EL (cell line): ENCODE data around the gene PLPPR1.
"Not testable (repeated sequence)": the region's sequence is repeated elsewhere in the genome, so short reads cannot be mapped to it uniquely, and the experiment has no call there.

ENCODE experiments used
- DNase-seq: peaks from one replicate; pipeline ENCODE4 v3.0.0-alpha.2; 2016

Gene PLPPR1

DNA sequence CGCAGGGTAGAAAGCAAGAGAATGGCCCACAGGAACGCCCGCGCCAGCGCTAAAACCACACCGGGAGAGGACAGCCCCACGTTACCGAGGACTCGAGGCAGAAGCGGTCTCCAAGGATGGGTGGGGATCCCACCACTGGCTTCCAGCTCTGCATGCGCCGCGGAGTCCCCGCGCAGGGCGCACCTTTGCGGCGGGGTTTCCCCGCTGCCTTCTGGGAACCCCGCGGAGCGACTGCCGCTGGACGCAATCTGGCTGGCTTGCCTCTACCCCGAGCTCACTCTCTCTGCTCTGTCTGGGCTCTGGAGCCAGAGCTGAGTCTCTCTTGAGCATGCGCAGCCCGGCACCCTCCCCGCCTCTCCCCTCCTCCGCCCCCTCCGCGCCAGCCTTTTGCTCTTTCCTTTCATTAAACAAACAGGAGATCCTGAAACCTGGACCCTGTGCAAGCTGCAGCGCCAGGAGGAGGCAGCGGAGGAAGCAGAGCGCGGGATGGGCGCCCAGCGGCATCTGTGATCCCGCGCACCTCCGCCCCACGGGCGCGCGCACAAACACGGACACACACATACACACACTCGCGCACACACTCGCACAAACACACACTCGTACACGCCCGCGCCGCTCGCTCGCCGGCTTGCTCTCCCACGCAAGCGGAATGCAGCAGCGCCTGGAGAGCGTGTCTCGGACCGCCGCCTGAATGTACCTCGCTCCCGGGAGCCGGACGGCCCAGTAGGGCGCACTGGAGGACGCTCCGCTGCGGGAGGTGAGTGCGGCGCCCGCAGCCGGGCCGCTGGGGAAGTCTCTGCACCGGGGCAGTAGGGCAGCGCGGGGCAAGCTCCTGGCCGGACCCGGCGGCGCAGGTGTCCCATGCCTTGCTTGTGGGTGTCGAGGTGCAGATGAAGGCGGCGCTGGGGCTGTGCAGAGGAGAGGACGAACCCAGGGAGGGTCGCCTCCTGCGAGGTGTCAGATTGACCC, at the start of gene PLPPR1:
Gene PLPPR1, plus strand, starts transcription at position 382 of the 969 bp plus-strand sequence.
- DNase-seq = peak; percentile 29

DNA sequence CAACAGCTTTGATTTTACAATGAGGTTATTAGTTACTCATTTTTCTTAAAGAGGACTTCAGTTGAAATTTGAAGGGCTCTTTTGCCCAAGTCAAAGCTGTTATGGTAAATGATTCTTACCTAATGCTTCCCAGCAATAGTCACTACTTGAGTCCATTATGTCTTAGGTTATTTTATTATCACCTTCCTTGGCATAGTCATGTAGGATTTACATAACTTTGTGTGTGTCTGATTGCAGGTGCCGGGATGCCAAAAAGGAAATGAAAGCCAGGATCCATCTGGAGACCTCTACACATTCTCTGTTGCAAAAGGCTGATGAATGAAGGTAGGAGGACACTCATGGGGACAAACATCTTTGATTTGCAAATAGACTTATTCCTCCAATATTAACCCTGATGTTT, 38.8 kb upstream of the PLPPR1 start:
- no peak for DNase-seq

DNA sequence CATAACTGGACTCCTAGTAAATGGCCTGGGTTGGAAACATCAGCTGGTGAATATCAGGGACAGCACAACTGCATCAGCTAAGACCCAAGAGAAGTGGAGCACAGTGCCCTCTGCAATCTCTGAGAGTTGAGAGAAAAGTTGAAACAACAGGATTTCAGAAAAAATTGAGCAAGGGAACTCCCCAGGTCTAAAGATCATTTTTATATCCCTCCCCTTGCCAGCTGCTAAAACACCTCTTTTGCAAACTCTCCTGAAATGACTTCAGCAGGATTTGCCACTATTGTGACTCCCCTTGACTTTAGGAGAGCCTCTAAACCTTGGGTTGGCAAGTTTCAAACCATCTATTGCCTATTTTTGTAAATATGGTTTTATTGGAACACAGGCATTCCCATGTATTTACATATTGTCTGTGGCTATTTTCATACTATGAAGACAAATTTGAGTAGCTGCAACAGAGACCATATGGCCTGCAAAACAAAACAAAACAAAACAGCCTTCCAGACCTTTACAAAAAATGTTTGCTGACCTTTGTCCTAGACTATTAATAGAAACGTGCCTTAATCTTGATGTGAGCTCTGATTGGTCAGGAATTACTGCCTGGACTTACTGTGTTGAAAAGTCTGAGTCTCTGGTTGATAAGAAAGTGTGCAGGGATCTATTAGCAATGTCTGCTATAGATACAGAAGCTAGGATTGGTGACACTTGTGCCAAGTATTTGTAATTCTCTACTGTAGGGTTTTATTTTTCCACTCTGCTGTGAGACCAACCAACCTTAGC, 37.7 kb upstream of the PLPPR1 start:
- no peak for DNase-seq

DNA sequence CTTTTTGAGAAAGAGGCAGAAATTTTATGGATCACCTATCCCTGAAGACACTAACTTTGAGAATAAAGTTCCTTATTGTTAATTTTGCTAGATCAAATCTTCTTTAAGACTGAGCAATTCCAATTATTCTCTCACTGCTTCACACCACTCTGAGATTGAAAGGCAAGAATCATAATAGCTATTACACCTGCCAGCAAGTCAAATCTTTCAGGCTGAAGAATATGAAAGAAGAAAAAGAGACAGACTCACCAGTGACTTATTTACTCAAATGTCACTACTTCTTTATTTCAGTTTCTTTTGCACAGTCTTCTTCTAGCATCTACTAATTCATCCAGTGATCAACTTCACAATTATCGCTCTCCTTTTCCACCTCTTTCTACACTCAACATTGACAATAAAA, 35.9 kb upstream of the PLPPR1 start:
- DNase-seq = no peak

DNA sequence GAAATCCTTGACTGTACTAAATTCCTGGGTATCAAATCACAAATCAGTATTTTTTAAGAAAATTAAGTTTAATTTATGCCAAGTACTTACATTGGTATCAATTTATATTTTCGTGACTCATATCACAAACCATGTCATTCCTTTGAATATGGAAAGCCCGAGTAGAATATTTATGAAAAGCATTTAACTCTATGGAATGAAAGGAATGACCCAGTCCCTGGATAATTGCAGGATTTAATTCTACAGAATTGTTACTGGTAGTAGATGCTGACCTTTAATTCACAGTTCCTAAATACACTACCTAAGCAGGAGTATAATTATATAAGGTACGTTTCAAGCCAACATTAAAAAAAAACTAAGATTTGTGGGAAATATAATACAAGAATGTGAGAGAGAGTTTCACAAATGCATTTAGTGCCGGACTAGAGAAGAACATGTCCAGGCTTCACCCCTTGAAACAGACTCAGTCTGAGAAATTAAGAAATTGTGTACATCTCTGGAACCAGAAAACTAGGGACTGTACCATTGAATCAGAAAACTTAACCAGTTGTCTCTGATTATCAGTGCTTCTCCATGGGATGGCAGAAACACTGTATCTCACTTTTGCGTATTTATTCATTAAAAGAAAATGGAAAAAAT, 28.5 kb upstream of the PLPPR1 start:
- DNase-seq = no peak

DNA sequence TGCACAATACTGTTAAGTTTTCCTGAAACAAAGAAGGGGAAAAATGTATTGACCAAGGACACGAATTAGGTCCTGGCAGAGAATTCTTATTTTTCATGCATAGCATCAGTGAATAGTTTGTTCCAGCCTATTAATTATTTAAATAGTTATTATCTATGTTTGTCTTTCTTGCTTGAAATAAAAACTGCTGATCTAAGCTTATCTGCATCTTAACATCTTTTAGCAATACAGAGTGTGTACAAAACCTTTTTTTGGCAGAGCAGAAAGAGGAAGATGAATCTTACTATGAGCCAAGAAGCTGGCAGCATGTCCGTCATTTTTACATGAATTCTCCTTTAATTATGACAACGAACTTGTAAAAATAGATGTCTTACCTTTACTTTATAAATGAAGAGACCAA, 23.3 kb upstream of the PLPPR1 start:
- DNase-seq = no peak

DNA sequence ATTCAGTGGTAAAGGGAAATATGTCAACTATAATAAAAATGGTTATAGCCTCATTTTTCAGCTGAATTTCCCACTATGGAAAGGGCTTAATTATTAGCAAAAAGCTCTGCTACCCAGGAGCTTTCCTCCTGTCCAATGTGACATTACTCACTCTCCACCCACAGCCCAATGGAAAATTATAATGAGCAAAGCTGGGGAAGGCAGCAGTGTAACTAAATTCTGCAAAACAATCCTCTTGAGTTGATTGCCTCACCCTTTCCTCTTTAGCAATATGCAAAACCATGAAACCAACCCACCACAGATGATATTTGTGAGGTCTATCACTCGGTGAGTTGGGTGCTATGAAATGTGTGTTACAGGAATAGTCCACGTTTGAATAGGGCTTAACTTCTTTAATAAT, 14.0 kb upstream of the PLPPR1 start:
- DNase-seq = no peak

DNA sequence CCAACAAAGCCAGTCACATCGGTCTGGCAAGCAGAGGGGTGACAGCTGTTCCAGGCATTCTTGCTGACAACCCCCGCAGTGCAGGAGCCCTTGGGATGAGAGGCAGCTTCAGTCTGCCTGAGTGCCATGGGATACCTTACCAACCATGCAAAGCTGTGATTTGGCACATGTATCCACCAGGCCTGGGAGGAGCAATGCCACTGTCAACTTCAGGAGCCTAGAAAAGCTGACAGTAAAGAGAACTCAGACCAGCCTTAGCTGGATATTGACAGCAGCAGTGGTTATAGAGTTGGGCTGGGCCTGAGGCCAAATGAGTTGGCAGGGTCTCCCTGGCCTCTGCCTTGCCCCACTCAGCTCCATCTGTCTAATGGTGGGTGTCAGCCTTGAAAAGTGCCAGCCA, 10.1 kb upstream of the PLPPR1 start:
- no peak for DNase-seq

DNA sequence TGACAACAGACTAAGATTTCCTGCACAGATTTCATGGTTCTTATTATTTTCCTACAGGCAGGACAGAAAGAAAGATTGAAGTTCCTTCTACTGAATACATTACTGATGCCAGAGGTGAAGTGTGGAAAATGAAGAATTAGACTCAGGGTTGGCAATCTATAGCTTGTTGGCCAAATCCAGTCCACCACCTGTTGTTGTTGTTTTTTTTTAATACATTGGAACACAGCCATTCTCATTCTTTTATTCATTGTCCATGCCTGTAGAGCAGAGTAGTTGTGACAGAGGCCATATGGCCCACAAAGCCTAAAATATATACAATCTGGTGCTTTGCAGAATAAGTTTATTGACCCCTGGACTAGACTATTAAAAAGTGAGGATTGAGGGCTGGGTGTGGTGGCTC, 5.8 kb upstream of the PLPPR1 start:
- no peak for DNase-seq

DNA sequence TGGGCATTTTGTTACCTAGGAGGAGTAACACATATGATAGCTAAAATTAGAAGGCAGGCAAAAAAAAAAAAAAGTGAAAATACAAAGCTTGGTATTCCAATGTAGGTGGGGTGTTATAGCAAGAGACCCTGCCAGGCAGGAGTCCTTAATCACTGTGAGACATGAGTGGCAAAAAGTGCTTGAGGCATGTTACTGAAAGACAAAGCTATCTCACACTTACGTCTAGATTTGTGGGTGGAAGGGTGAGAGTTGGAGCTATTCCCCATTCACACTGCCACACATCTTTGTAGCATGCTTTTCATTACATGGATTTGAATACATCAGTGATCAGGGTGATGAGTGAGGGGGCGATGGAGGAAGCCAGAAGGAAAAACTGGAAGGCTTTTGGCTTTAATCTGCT, 2.6 kb upstream of the PLPPR1 start:
- DNase-seq = no peak

DNA sequence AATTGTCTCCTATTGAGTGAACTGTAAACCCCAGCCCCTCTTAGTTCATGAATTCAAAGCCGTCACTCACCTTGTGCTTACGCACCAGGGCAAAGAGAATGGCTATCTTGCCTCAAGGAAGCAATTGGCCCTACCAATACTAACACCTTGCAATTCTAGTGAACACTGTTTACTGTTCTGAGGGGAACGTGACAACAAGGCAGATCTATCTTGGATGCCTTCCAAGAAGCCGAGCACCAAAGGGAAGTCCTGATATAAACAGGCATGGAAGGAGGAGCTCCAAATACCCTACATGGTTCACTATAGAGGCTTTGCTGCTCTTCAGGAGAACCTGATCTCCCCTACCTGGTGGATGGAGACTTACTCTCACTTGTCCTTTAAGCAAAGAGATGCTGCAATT, 1.7 kb upstream of the PLPPR1 start:
- no peak for DNase-seq

DNA sequence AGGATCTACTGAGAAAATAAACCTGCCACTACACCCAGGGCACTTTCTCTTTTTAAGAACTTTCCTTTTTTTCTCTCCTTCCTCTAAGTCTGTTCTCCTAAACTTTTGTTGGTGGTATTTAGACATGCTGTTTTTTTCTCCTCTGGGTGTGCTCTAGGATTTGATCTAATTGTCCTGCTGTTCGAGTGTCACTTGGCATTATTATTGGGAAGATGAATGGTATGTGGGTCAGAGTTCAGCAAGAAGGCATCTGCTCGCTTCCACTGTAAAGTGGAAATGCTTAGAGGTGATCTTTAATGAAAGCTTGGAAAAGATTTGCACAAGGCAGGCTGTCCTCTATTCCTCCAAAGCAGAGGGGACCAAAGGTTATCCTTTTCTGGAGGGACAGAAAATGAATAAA, 1.3 kb upstream of the PLPPR1 start:
- no peak for DNase-seq

DNA sequence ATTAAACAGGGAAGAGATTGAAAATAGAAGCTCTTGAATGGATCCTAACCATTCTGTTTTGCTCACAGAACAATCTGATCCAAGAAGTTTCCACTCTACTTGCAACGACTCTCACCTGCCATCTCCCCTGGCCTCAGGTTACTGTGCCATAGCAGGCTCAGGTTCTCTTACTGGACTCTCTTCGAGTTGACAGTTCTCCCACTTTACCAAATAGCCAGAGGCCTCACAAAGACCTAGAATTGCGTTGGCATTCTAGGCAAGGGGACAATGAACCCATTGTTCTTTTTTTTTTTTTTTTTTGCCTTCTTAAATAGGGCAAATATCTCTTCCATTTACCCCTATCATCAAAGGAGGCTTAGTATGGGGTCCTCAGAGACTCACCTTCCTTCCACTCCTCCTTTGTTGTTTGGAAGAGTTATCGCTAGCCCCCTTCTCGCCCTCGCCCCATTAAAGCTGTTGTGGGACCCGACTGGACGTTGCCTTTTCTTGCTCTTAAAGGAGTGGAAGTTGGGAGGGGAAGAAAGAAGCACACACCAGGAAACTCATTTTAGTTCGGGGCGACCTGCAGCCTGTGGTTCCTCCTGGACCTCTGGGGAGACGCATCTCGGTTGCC, 688 bp upstream of the PLPPR1 start:
- no peak for DNase-seq

DNA sequence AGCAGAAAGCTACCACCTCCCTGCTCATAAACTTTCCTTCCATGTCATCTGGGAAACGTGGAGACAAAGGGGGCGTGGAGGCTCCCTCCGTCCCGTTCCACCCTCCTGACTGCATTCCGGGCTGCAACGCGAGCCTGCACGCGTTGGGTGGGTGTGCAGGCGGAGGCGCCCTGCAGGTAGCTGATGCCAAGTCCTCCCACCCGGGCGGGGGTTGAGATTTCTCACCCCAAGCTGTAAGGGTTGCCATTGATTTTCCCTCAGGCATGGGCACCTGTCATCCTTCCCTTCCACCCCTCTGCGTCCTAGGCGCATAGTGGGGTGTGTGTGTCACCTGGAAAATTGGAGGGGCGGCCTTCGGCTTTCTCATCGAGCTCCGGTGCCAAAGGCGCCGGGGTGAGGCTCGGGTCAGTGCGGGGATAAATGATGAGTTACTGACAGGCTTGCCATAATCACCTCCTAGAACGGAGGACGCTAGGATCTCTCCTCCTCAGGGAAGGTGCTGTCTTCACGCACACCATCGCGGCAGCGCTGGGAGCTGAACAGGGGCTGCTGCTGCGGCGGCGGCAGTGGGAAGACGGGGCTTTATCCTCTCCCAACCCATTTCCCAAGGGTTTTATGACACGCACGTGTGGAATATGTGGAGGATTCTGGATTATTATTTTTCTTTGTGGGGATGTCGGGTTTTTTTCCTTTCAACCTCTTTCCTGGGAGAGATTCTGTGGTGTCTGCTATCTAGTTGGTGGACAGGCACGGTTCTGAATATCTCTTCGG, 973 bp downstream of the PLPPR1 start:
- no peak for DNase-seq

DNA sequence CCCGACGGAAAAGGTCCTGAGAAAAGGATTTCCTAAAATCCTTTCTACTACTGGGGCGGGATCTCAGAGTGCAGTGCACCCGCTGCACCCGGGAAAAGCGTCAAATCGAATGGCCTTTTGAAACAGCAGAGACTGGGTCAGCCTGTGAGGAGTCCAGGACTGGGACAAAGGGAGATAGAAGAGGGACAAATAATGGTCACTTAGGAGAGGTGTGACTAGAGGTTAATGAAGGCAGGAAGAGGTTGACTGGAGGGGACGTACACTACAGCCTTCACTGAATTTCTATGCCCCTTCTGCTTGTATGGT, 1.5 kb downstream of the PLPPR1 start:
- no peak for DNase-seq

DNA sequence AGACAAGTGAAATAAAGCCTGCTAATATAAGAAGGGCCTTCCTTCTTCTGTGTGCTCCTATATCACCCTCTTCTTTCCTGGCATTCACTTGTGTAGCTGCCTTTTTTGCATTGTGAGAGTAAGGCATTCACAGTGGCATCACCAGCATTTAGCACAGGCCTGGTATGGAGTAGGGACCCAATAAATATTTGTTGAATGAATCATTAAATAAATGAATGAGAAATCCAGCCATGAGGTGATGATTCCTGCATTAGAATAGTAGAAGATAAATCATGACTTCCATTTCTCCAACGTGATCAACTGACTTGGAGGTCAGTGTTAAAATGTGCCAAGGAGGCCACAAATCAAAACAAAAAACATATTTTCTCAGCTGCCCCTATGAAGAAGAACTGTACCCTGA, 3.9 kb downstream of the PLPPR1 start:
- DNase-seq = no peak

DNA sequence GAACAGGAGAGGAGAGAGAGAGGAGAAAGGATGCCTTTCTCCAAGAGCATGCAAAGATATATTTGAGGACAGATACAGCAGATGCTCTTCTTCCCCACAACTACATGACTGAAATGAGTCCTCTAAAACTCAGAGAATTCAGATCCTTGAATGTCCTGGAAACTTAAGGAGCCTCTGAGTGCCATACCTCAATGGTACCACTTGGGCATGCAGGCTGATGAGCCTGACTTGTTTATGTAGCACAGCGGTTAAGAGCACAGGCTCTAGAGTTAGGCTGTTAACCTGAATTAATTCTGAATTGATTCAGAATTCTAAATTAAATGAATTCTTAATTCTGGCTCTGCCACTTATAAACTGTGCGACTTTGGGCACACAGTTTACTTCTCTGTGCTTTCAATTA, 5.7 kb downstream of the PLPPR1 start:
- DNase-seq = no peak

DNA sequence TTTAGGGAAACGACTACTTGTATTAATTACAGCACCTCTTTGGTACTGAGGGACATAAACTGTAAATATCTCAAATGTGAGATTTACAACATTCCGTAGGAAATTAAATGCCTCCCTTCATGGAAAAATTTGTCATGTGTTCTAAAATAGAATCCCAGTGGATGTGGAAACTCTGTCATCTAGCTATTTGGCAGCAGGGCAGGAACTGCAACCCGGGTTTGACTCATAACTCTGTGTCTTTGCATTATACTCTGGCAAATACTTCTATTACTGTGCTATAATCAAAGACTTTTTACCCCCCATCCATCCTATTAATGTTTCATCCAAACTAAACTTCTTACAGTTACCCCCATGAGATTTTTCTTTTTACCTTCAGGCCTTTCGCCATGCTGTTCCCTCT, 6.6 kb downstream of the PLPPR1 start:
- no peak for DNase-seq

DNA sequence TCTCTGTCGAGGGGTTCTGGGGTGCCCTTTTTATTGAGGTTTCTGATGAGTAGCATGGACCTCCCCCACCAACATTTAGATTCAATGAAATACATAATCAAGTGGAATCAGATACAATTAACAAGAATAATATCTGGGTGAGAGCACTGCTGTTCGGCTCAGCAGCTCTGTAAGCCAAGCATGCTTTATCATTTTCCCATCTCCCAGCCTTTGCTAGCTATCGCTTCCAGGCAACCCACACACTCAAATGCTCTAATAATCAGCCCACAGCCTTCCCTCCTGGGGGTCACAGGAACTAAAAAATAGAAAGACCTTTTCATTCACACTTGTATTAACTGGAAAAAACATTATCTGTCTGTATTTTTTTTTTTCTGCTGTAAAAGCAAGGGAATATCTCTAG, 8.9 kb downstream of the PLPPR1 start:
- DNase-seq = no peak

DNA sequence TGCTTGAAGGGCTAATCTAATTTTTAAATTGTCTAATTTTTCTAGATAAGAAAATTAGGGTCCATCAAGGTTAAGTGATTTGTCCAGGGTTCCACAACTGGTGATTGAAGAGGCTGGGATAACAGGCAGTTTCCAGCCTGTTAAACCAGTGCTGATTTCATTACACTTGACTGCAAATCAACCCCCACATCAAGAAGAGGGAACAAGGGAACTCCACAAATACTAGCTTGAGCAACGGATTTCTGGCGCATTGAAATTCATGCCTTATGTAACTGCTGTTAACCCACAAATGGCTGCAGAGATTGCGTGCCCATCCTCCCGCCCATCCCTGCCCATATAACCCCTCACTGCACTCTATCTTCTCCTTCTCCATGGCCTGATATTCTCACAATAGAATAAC, 10.0 kb downstream of the PLPPR1 start:
- no peak for DNase-seq

DNA sequence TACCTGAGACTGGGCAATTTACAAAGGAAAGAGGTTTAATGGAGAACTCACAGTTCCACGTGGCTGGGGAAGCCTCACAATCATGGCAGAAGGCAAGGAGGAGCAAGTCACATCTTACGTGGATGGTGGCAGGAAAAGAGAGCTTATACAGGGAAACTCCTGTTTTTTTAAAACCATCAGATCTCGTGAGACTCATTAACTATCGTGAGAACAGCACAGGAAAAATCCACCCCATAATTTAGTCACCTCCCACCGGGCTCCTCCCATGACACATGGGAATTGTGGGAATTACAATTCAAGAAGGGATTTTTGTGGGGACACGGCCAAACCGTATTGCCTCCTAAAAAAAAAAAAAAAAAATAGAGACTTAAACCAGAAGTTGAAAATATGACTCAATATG, 11.1 kb downstream of the PLPPR1 start:
- not testable (repeated sequence) for DNase-seq

DNA sequence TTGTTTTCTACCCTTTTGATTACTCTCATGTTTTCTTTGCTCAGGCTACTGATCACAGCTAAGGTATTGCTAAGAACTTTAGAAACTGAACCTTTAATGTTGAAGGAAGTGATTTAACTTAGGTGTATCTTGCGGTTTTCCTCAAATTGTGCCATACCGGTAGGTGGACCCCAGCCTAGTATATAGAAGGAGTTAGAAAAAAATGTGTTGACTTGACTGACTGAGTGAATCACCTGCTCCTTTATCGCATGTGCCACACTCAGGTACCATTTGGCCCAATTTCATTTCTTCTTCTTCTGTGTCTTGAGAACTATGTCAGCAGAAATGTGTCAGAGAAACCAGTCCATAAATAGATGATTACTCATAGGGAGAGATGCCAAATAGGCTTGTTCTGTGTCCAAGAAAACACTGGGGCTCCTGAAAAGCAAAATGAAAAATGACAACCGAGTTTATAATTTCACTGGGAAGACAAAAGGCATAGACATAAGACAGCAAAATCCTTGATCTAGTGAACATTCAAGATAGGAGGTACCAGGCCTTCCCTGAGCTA, 19.4 kb downstream of the PLPPR1 start:
- DNase-seq = no peak
